Activated CD4-positive, CD25-positive, alpha-beta regulatory T cell (primary cell): Measurements from ENCODE around the gene MS4A15.
"Not testable (repeated sequence)": the region's sequence is repeated elsewhere in the genome, so short reads cannot be mapped to it uniquely, and the experiment has no call there.

ENCODE experiments used
- DNase-seq, 4 experiments: peaks; one replicate each; lab custom pipeline; 2025; lab: John Stamatoyannopoulos, UW

Gene MS4A15

GRCh38 chr11:60809249-60809648 is 52.6 kb downstream of the MS4A15 start:
- DNase-seq = no peak

- DNase-seq = no peak
Measured at GRCh38 chr11:60809691-60810090, 53.0 kb downstream of the MS4A15 start.

GRCh38 chr11:60810151-60810550 is 53.5 kb downstream of the MS4A15 start:
- DNase-seq = no peak

- no peak for DNase-seq
Measured at GRCh38 chr11:60810569-60810968, 53.9 kb downstream of the MS4A15 start.

- no peak for DNase-seq
Measured at GRCh38 chr11:60813324-60813723, 56.7 kb downstream of the MS4A15 start.

GRCh38 chr11:60814112-60814511 is 57.4 kb downstream of the MS4A15 start:
- DNase-seq = no peak

GRCh38 chr11:60816590-60817157 is 60.0 kb downstream of the MS4A15 start:
- no peak for DNase-seq

GRCh38 chr11:60818057-60818456 is 61.4 kb downstream of the MS4A15 start:
- no peak for DNase-seq

GRCh38 chr11:60821827-60822599 is 65.3 kb downstream of the MS4A15 start:
- no peak for DNase-seq

GRCh38 chr11:60823745-60824306 is 67.2 kb downstream of the MS4A15 start:
- not testable (repeated sequence) for DNase-seq

GRCh38 chr11:60825118-60825517 is 68.5 kb downstream of the MS4A15 start:
- no peak for DNase-seq

GRCh38 chr11:60825790-60826189 is 69.1 kb downstream of the MS4A15 start:
- DNase-seq = no peak
